ENCODE measurements around the gene DPH6. TPM values are rescaled to one million over a fixed set of nuclear protein-coding genes. Genes with fewer than 3 reads are reported as not detected.
A peak's percentile ranks its signal among the peaks of the same experiment; 100 is the strongest.
"Not testable (repeated sequence)": the region's sequence is repeated elsewhere in the genome, so short reads cannot be mapped to it uniquely, and the experiment has no call there.

Gene DPH6
- total RNA-seq = 15.6 TPM

- DNase-seq (ENCODE audit: low read depth in 2 of 3, low spot score in 2 of 3) = peak; percentile 81 to 96 (median 93)
These were observed at the start of gene DPH6 for GRCh38 chr15:35545824-35546510. Gene DPH6 (minus strand): TSS chr15:35546165. CDS start chr15:35546141, 24 bp downstream.

- DNase-seq (ENCODE audit: low read depth in 2 of 3, low spot score in 2 of 3) = peak in 1 of 3 donors; percentile 9
These were observed 49.7 kb upstream of the DPH6 start for GRCh38 chr15:35595656-35596055.

- DNase-seq (ENCODE audit: low read depth in 2 of 3, low spot score in 2 of 3) = not testable (repeated sequence)
These were observed 46.0 kb upstream of the DPH6 start for GRCh38 chr15:35591987-35592386.

GRCh38 chr15:35583863-35584528, 38.0 kb upstream of the DPH6 start:
- no peak for DNase-seq (ENCODE audit: low read depth in 2 of 3, low spot score in 2 of 3)

GRCh38 chr15:35580606-35581005, 34.6 kb upstream of the DPH6 start:
- DNase-seq (ENCODE audit: low read depth in 2 of 3, low spot score in 2 of 3) = no peak

GRCh38 chr15:35567392-35567791, 21.4 kb upstream of the DPH6 start:
- no peak for DNase-seq (ENCODE audit: low read depth in 2 of 3, low spot score in 2 of 3)

GRCh38 chr15:35566991-35567390, 21.0 kb upstream of the DPH6 start:
- no peak for DNase-seq (ENCODE audit: low read depth in 2 of 3, low spot score in 2 of 3)

- no peak for DNase-seq (ENCODE audit: low read depth in 2 of 3, low spot score in 2 of 3)
These were observed 19.9 kb upstream of the DPH6 start for GRCh38 chr15:35565901-35566300.

GRCh38 chr15:35562641-35563040, 16.7 kb upstream of the DPH6 start:
- DNase-seq (ENCODE audit: low read depth in 2 of 3, low spot score in 2 of 3) = no peak

GRCh38 chr15:35561308-35561707, 15.3 kb upstream of the DPH6 start:
- DNase-seq (ENCODE audit: low read depth in 2 of 3, low spot score in 2 of 3) = no peak

- DNase-seq (ENCODE audit: low read depth in 2 of 3, low spot score in 2 of 3) = no peak
These were observed 14.9 kb upstream of the DPH6 start for GRCh38 chr15:35560870-35561269.

- DNase-seq (ENCODE audit: low read depth in 2 of 3, low spot score in 2 of 3) = no peak
These were observed 14.3 kb upstream of the DPH6 start for GRCh38 chr15:35560258-35560657.

- peak in 1 of 3 donors; percentile 6 for DNase-seq (ENCODE audit: low read depth in 2 of 3, low spot score in 2 of 3)
These were observed 13.7 kb upstream of the DPH6 start for GRCh38 chr15:35559683-35560082.

- DNase-seq (ENCODE audit: low read depth in 2 of 3, low spot score in 2 of 3) = no peak
These were observed 11.6 kb upstream of the DPH6 start for GRCh38 chr15:35557544-35557943.

GRCh38 chr15:35557012-35557411, 11.0 kb upstream of the DPH6 start:
- DNase-seq (ENCODE audit: low read depth in 2 of 3, low spot score in 2 of 3) = no peak

- DNase-seq (ENCODE audit: low read depth in 2 of 3, low spot score in 2 of 3) = no peak
These were observed 9.3 kb upstream of the DPH6 start for GRCh38 chr15:35555244-35555643.

- no peak for DNase-seq (ENCODE audit: low read depth in 2 of 3, low spot score in 2 of 3)
These were observed 5.0 kb upstream of the DPH6 start for GRCh38 chr15:35550957-35551356.

GRCh38 chr15:35549567-35549966, 3.6 kb upstream of the DPH6 start:
- DNase-seq (ENCODE audit: low read depth in 2 of 3, low spot score in 2 of 3) = no peak

- no peak for DNase-seq (ENCODE audit: low read depth in 2 of 3, low spot score in 2 of 3)
These were observed 2.5 kb upstream of the DPH6 start for GRCh38 chr15:35548435-35548834.

- DNase-seq (ENCODE audit: low read depth in 2 of 3, low spot score in 2 of 3) = no peak
These were observed 1.9 kb upstream of the DPH6 start for GRCh38 chr15:35547775-35548364.

GRCh38 chr15:35546511-35547381, 781 bp upstream of the DPH6 start:
- DNase-seq (ENCODE audit: low read depth in 2 of 3, low spot score in 2 of 3) = no peak

Measured in hematopoietic multipotent progenitor cell (in vitro differentiated cells).